ENCODE data around the gene MYO18A.

Gene MYO18A

GRCh38 chr17:29068818-29069217 is 111.4 kb downstream of the MYO18A start:
- Histone ChIP-seq H3K4me3 (ENCODE audit: low read depth, low read length) (no peak overlapping the region), H3K9me3 (ENCODE audit: control insufficient read depth, insufficient read depth, low read depth, low read length) (no peaks in the 10 kb centered on the region), H3K4me1 (ENCODE audit: control insufficient read depth, insufficient read depth, low read length) (no peaks in the 10 kb centered on the region), H3K36me3 (ENCODE audit: control insufficient read depth in 2 of 2, insufficient read depth in 1 of 2, low read length in 2 of 2) (no peaks in the 10 kb centered on the region), H3K27ac (ENCODE audit: extremely low read depth, low read depth, low read length) (no peak overlapping the region)
- ChIA-PET POLR2A (no interaction called here), CTCF (interaction anchor here (0.6 to 1.9 kb wide), 3 partner anchors 11 to 111 kb away, joined by 3 to 8 read pairs (median 6); no protein-coding TSS in a partner anchor)
- TF ChIP-seq ZNF548 (tag by site-specific recombination; IDR thresholded peaks at IDR 0.05) = no peak
- peak; percentile 76; the same call in 1 of the 2 replicates for TF ChIP-seq ATF2 (tag by site-specific recombination; IDR thresholded peaks at IDR 0.05; ENCODE audit: low read depth)
- TF ChIP-seq ZNF629 (tag by site-specific recombination; IDR thresholded peaks at IDR 0.05) = peak; percentile 42; the same call in 1 of the 2 replicates
- TF ChIP-seq ZNF398 (tag by site-specific recombination; IDR thresholded peaks at IDR 0.05) = no peak
- no peak for TF ChIP-seq ZBTB11 (tag by site-specific recombination; conservative IDR thresholded peaks at IDR 0.05; ENCODE audit: low read depth)

- Histone ChIP-seq H3K4me3 (ENCODE audit: low read depth, low read length) (no peak overlapping the region), H3K4me1 (ENCODE audit: control insufficient read depth, insufficient read depth, low read length) (no peaks in the 10 kb centered on the region), H3K27ac (ENCODE audit: extremely low read depth, low read depth, low read length) (no peak overlapping the region), H3K36me3 (ENCODE audit: control insufficient read depth in 2 of 2, insufficient read depth in 1 of 2, low read length in 2 of 2) (no peaks in the 10 kb centered on the region), H3K9me3 (ENCODE audit: control insufficient read depth, insufficient read depth, low read depth, low read length) (no peaks in the 10 kb centered on the region)
- ChIA-PET POLR2A (no interaction called here), CTCF (interaction anchor here (1.0 to 1.2 kb wide), 2 partner anchors 50 to 80 kb away, joined by 3 to 5 read pairs; no protein-coding TSS in a partner anchor)
- TF ChIP-seq ZNF792 (tag by site-specific recombination; IDR thresholded peaks at IDR 0.05) = no peak
- TF ChIP-seq PRDM2 (tag by site-specific recombination; IDR thresholded peaks at IDR 0.05; ENCODE audit: borderline replicate concordance) = no peak
- no peak for TF ChIP-seq ZNF362 (tag by site-specific recombination; IDR thresholded peaks at IDR 0.05)
- TF ChIP-seq ZNF830 (tag by site-specific recombination; IDR thresholded peaks at IDR 0.05; ENCODE audit: low read depth) = no peak
- no peak for TF ChIP-seq ZNF311 (tag by site-specific recombination; IDR thresholded peaks at IDR 0.05; ENCODE audit: borderline replicate concordance)
- TF ChIP-seq ZNF202 (tag by site-specific recombination; IDR thresholded peaks at IDR 0.05; ENCODE audit: borderline replicate concordance) = no peak
- TF ChIP-seq ZNF350 (tag by site-specific recombination; IDR thresholded peaks at IDR 0.05) = no peak
- TF ChIP-seq ZSCAN16 (tag by site-specific recombination; IDR thresholded peaks at IDR 0.05) = no peak
- TF ChIP-seq ZNF677 (tag by site-specific recombination; IDR thresholded peaks at IDR 0.05) = no peak
- TF ChIP-seq ZFP69B (tag by site-specific recombination; IDR thresholded peaks at IDR 0.05) = no peak
- no peak for TF ChIP-seq ZNF701 (tag by site-specific recombination; IDR thresholded peaks at IDR 0.05)
- TF ChIP-seq YY1 (tag by site-specific recombination; IDR thresholded peaks at IDR 0.05) = no peak
- TF ChIP-seq HOXD13 (CRISPR knock-in tag; IDR thresholded peaks at IDR 0.05; ENCODE audit: borderline replicate concordance) = no peak
- TF ChIP-seq GLIS2 (tag by site-specific recombination; IDR thresholded peaks at IDR 0.05) = no peak
Measured at GRCh38 chr17:29066606-29067005, 113.6 kb downstream of the MYO18A start.

Data from HEK293 (cell line).